GM19193 (cell line): ENCODE data around the gene GALNT2.

ENCODE experiments used
- POLR2A ChIP-seq: IDR thresholded peaks from 4 replicates; pipeline ENCODE4 v1.6.1; 2011; ENCODE audit not compliant: insufficient read depth, insufficient read length; ENCODE audit errors: extremely low read depth

Gene GALNT2

DNA sequence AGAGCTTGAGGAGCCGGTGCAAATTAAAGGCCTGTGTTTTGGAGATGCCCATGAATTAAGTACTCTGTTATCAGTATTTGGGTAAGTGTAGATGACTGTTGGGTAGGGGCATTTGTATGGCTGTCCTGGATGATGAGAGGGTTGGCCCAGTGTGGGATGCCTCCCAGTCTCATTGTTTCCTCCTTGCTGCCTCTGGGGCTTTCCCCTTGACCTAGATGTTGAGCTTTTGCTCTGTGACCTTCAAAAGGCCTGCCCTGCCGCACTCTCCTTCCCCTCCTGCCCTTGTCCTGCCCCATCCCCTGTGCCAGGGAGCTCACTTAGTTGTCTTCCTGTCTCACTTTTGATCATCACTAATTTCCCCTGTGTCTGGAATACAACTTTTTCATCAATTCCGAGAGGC is 10.0 kb downstream of the GALNT2 start:
- no peak for TF ChIP-seq POLR2A

DNA sequence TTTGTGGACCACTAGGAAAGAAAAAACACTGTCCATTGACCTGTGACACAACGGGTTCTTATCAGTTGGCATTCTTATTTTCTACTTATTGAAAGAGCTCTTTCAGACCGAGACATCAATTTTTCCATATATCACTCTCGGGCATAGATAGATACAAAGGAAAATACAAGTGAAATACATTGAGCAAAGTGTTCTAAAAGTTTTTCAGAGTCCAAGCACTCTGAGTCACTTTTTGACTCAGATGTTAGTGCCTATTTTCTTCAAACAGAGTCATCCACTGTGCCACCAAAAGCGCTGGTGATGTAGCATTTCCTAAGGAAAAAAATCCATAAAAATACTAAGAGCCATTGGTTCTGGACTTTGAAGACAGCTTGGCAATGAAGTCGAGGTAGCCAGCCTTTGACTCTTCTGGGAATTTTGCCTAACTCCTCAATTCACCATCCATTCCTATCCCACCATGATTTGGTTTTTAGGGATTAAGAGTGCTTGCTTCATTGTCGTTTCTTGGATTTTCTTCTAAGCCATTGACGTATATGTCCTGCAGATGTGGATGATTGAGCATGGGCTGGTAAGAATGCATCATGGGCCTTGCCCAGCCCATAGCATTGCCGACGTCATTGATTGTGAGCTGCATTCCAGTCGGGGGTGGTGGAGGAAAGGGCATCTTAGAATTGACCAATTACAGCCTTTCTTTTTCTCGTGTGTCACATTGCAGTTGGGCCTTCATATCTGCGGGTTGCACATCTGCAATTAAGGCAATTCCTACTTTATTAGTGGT is 10.6 kb downstream of the GALNT2 start:
- TF ChIP-seq POLR2A: no peak

DNA sequence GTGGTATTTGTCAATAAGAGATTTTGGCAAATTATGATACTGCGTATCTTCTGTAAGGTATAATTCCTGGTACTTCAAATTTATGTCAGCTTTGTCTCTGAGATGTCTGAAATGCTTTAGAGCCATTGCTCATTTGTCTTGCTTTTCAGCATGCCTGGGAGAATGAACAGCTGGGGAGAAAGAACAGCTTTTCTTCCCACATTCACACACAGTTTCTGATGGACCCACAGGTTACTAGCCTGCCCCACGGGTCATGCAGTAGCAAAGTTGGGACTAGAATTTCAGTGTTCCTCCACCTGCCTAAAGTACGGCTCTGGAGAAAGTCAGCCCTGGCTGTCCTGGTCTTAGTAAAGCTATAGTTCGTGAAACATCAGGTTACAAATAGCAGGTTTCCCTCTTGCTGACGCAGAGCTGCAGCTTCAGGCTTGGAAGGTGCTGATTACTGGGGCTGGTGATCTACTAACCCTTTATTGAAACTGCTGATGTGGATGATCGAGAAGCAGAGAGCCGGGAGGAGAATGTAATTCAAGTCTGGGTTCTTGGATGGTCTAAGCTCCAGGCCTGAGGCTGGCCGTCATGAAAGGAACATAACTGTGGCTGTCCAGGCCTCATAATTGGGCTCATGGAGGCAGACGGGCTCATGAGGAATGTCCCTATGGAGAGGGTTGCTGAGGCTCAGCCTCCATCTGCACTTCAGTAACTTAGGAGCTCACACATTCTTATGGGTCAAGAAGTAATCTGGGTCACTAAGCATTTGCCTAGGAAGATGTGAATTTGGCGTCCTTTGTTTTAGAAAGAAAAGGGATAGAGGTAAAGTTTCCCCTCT is 12.4 kb downstream of the GALNT2 start:
- no peak for TF ChIP-seq POLR2A

DNA sequence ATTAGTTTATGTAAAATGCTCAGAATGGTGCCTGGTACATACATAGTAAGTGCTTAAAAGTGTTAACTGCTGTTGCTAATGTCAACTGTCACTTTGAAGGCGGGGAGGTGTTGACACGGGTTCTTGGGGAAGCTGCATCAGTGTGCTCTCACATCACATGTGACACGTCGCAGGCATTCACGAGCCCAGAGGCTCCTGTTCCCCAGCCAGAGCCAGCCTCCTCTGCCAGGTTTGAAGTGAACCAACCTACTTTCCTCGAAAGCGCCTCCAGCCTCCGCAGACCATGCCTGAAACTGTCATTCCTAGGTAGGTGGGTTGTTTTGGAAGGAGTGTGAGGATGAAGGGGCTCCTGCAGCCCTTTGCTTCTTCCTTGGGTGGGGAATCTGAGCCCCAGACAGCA is 13.8 kb downstream of the GALNT2 start:
- no peak for TF ChIP-seq POLR2A

DNA sequence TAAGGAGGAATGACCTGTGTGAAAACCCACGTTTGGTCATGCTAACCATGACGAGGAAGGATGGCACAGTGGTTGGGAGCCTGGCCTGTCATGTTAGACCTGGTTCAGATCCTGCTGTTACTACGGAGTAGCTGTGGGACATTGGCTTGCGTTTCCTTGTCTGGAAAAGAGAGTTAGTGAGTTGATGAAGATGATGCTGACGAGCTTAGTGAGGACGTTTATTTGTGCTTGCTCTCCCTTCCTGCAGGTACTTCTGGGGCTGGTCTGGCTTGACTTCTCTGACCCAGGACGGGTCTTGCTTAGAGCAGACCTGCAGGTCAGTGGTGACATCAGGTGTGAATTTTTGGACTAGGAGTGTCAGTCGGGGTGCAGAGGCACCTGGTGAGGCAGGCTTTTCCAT is 14.7 kb downstream of the GALNT2 start:
- no peak for TF ChIP-seq POLR2A

DNA sequence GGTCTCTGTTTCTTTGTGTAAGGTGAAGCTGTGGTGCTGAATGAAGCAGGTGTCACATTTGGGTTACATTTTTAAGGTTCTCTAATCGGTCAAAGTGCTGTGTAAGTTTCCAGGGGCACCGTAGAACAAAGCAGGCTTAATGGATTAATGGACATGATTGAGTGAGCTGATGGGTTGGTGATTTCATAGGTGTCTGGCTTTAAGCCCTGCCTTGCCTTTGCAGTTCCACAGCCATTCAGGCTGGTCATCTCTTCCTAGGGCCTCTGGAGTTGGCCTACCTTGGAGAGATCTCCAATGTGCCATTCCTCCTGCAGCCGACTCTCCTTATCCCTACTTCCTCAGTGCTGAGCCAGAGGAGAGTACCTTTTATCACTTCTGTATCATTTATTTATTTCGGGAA is 15.2 kb downstream of the GALNT2 start:
- TF ChIP-seq POLR2A: no peak

DNA sequence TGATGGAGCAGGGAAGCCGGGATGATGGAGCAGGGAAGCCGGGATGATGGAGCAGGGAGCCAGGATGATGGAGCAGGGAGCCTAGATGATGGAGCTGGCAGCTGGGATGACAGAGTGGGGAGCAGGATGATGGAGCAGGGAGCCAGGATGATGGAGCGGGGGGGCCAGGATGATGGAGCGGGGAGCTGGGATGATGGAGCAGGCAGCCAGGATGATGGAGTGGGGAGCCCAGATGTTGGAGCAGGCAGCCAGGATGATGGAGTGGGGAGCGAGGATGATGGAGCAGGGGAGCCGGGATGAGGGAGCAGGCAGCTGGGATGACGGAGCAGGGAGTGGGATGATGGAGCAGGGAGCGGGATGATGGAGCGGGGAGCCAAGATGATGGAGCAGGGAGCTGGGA is 16.0 kb downstream of the GALNT2 start:
- no peak for TF ChIP-seq POLR2A

DNA sequence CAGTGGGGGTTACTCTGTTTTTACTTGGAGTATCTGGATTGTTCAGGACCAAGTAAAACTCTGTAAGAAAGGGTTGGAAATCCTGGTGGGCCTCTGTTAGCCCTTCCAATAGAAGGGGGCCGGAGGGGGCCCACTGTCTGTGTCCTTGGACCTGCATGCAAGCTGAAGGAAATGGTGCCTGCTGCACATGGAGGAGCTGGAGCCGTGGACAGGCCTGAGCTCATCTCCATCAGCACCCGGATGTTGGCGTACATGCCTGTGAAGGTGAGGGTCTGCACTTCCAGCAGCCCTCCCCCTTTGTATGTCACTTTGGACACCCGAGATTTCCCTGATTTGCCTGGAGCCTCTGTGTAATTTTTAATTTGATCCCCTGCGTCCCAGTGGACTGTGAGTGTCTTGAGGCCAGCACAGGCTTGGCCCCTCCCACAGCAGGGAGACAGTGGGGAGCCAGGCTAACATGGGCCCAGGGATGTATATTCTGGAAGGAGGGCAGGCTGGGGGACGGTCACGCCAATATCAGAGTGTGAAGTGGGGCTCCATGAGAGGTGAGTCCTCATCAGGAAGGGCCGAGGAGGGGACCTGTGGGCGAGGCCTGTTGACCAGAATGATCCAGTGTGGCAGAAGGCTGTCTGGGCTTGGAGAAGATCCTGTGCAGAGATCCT is 16.8 kb downstream of the GALNT2 start:
- no peak for TF ChIP-seq POLR2A

DNA sequence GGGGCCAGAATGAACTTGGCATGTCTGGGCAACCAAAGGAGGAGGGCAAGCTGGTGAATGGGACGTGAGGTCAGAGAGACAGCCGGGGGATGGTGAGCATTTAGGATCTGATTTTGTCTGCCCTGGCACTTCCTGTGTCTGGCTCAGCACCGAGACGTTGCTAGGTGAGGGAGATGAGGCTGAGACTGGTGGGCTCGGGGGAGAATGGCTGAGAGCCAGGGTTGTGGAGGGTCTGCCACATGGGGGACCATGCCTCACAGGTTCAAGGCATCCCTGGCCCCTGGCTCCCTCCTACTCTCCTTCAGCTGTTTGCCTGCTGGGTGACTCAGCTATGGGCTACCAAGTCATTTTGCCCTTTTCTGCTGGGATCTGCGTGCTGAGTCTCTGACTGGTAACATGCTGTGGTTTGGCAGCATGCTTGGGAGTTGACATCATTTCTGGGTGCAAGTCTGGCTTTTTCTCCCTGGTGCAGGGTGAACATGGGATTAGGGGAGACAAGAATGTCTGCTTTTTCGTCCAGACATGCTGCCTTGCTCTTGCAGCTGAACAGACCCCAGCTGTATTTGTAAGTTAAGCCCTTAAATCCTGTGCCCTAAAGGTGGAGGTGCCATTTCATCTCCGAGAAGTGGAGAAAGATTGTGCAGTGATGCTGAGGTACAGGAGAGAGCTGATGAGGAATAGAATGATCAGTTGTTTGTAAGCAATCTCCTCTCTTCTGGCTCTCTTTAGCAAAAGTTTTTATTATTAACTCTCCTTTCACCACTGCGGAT is 17.6 kb downstream of the GALNT2 start:
- no peak for TF ChIP-seq POLR2A

DNA sequence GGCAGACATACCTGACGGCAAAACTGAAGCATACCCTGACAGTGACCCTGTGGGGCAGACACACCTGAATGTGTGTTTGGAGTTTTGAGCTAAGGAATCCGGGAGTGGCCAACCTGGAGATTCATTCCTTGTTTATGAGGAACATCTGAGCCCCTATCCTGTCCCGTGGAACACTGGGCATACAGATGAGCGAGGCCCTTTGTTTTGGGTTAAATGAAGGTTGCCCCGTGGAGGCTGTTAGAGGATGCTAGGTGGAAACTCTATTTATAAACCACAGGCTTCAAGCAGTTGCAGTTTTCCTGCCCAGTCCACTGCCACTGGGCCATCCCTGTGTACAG is 18.1 kb downstream of the GALNT2 start:
- no peak for TF ChIP-seq POLR2A

DNA sequence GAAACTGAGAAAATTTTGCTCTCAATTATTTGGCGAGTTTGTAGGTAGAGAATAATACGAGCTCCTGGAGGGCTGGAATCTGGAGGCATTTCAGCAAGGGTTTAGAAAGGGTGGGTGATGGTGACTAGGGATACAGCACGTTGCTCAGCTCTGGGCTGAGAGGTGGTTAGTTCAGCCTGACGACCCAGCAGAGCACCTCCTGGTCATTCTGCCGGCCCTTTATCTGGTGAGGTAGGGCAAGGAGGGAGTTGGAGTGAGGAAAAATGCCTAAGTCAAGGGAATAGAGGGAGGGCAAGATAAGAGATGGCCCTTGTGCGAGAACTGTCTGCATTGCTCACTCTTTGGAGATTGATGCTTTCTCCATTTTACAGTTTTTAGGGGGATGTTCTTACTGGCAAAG is 19.1 kb downstream of the GALNT2 start:
- no peak for TF ChIP-seq POLR2A

DNA sequence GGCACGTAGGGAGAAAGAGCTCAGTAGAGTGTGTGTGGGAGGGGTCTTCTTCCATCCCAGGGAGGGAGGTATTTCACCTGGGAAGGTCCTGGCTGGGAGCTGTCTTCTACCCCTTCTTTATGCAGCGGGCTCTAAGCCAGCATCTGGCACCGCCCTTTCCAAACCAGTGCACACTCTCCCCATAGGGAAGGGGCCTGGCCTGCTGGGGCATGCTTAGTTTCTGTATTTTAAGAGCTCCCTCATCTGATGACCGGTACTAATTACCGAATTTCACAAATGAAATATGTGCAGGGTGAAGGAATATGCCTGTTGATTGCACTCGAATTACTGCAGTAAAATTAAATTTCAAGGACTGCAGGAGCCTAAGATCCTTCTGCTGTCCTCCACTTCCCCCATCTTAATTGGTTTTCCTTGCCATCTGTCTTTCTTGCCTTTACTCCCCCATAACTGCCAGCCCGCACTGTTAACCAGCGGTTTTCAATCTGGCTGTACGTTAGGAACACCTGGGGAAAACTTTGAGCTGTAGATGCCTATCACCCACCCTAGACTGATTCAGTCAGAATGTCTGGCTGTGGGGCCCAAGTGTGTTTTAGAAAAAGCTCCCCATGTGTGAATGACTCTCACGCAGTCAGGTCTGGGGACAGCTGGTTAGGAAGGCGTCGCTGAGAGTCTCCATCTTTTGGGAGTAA is 20.1 kb downstream of the GALNT2 start:
- TF ChIP-seq POLR2A: no peak

DNA sequence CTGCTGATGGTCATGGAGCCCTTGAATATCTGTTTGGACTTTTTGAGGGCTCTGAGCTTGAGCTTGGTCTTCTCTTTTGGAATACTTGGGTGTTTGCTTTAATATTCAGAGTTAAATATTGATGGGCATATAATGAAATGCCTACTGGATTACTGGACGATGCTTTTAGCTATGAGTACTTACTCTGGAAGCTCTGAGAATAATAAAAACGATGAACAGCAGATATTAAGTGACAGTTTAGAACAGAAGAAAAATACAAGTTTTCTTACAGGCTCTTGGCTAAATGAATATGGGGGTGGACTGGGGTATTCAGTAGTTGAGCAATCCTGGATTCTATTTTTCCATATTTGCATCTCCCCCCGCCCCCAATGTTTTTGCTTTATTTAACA is 20.7 kb downstream of the GALNT2 start:
- TF ChIP-seq POLR2A: no peak

DNA sequence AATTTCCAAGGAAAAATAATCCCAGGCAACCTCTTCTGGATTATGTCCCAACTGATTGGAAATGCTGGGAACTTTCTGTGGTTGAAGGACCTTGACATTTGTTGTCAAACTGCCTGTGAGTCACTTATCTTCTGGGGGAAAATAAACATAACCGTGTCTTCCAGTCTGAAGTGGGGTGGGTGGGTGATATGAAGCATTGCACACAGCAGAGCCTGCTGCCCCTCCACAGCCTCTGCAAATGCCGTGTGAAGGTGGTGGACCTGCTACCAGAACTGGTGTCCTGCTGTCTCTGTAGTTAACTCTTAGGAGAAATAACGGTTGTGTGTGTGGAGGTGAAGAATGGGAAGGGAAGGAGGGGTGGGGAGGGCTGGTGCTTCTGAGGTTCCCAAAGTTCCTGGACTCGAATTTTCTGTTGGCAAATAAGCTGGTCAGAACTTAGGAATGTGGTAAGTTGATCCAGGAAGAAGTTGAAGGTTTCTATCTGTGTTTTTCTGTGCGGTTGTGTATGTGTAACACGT is 23.2 kb downstream of the GALNT2 start:
- no peak for TF ChIP-seq POLR2A
